Tibial artery (tissue), 4 donors: Measurements from ENCODE around the gene CFAP410.

Source experiments
- DNase-seq, 2 donors: peaks; one replicate each; pipeline ENCODE4 v3.0.0-alpha.2; 2019
- H3K27ac ChIP-seq, 2 donors: fragments of 200-600 bp; sonication (generic) in 1 of 2; 1 replicate in 1 of 2; 2 replicates in 1 of 2; pipeline ENCODE4 v1.5.1; 2018 to 2019; ENCODE audit warnings: mild to moderate bottlenecking in 1 of 2
- H3K27me3 ChIP-seq, 2 donors: fragments of 200-600 bp; sonication (generic) in 1 of 2; one replicate each; pipeline versions ENCODE4 v1.5.1 to v1.6.0; 2016 to 2019
- H3K36me3 ChIP-seq, 3 donors: fragments of 200-600 bp; sonication (generic) in 2 of 3; one replicate each; pipeline ENCODE4 v1.5.1; 2016 to 2019; ENCODE audit warnings: mild to moderate bottlenecking in 2 of 3
- H3K4me1 ChIP-seq, 4 donors: fragments of 200-600 bp; sonication (generic) in 2 of 4; 1 replicate in 3 of 4; 2 replicates in 1 of 4; pipeline ENCODE4 v1.5.1; 2016 to 2019
- H3K4me3 ChIP-seq, 2 donors: fragments of 200-600 bp; sonication (generic) in 1 of 2; 1 replicate in 1 of 2; 2 replicates in 1 of 2; pipeline ENCODE4 v1.5.1; 2018 to 2019; ENCODE audit warnings: mild to moderate bottlenecking in 2 of 2
- H3K9me3 ChIP-seq, 3 donors: fragments of 200-600 bp; sonication (generic) in 1 of 3; one replicate each; pipeline ENCODE4 v1.5.1; 2016 to 2019
- CTCF ChIP-seq, 2 experiments: fragments of 200-600 bp in 1 of 2; fragments of 450-650 bp in 1 of 2; IDR thresholded peaks; one replicate each; pipeline ENCODE4 v1.5.1; 2017 to 2019; ENCODE audit warnings: antibody characterized with exemption in 2 of 2, mild to moderate bottlenecking in 1 of 2, moderate library complexity in 1 of 2
- intact Hi-C: fragments of 100-400 bp; cut with DNase I; formaldehyde crosslinking; loops from one replicate; pipeline ENCODE4 v1.15.0; 2023; ENCODE audit warnings: low total_unique reads

The CFAP410 gene

GRCh38 chr21:44312716-44313115 is 26.5 kb downstream of the CFAP410 start:
- intact Hi-C loops, result no loop called here
- Histone ChIP-seq H3K9me3 (no peaks in the 10 kb centered on the region), H3K27me3 (no peaks in the 10 kb centered on the region), H3K36me3 (peaks cover 29 to 89% (median 69%) of the 10 kb centered on the region in 3 donors), H3K4me3 (no peak overlapping the region), H3K27ac (no peak overlapping the region), H3K4me1 (no peaks in the 10 kb centered on the region)
- no peak for DNase-seq
- no peak for TF ChIP-seq CTCF (IDR thresholded peaks at IDR 0.05)

- no peaks in the 10 kb centered on the region for H3K9me3 ChIP-seq
- TF ChIP-seq CTCF (IDR thresholded peaks at IDR 0.05), result no peak
- H3K36me3 ChIP-seq, result peaks cover 33 to 89% (median 67%) of the 10 kb centered on the region in 3 donors
- DNase-seq, result no peak
- H3K4me1 ChIP-seq, result peaks cover 0 to under 1% (median 0%) of the 10 kb centered on the region in 4 donors
- intact Hi-C loops, result no loop called here
- H3K27me3 ChIP-seq, result no peaks in the 10 kb centered on the region
- no peak overlapping the region for H3K27ac ChIP-seq
- H3K4me3 ChIP-seq, result no peak overlapping the region
These were observed 27.1 kb downstream of the CFAP410 start for GRCh38 chr21:44312089-44312488.

- Histone ChIP-seq H3K27me3 (no peaks in the 10 kb centered on the region), H3K4me1 (peaks cover 0 to 12% (median 0%) of the 10 kb centered on the region in 4 donors), H3K36me3 (peaks cover 36 to 86% (median 62%) of the 10 kb centered on the region in 3 donors), H3K4me3 (no peak overlapping the region), H3K9me3 (no peaks in the 10 kb centered on the region), H3K27ac (no peak overlapping the region)
- TF ChIP-seq CTCF (IDR thresholded peaks at IDR 0.05), result no peak
- intact Hi-C loops, result no loop called here
- no peak for DNase-seq
These were observed 28.3 kb downstream of the CFAP410 start for GRCh38 chr21:44310628-44311507.

GRCh38 chr21:44306936-44307704 is 32.1 kb downstream of the CFAP410 start:
- Histone ChIP-seq H3K36me3 (peaks cover 20 to 48% (median 30%) of the 10 kb centered on the region in 3 donors), H3K27ac (no peak overlapping the region), H3K4me1 (peaks cover 0 to 45% (median 11%) of the 10 kb centered on the region in 4 donors), H3K27me3 (no peaks in the 10 kb centered on the region), H3K9me3 (no peaks in the 10 kb centered on the region), H3K4me3 (no peak overlapping the region)
- TF ChIP-seq CTCF (IDR thresholded peaks at IDR 0.05), result no peak
- intact Hi-C loops, result loop anchor here (10.0 kb wide), 1 partner anchor 488 kb away; no protein-coding TSS in a partner anchor
- DNase-seq, result no peak

DNA sequence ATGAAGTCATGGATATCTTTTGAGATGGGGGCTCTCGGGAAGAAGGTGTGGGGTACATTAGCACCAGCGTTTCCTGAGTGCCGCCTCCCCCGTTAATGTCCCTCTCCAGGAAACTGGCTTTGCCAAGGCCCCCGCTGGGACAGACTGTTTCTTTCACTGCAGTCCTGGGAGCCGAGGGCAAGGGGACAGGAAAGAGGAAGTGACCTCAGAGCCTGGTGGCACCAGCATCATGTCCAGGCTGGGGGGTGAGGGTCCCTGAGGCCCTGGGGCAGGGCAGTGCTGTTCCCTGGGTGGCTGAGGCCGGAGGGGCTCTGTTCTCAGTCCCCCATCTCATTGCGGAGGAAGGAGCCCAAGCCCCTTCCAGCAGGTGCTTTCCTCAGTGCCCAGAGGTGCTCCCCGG is 33.5 kb downstream of the CFAP410 start:
- no peaks in the 10 kb centered on the region for H3K27me3 ChIP-seq
- intact Hi-C loops, result loop anchor here (10.0 kb wide), 1 partner anchor 489 kb away; no protein-coding TSS in a partner anchor
- no peak overlapping the region for H3K27ac ChIP-seq
- no peak for DNase-seq
- no peak overlapping the region for H3K4me3 ChIP-seq
- peaks cover 0 to 59% (median 24%) of the 10 kb centered on the region in 4 donors for H3K4me1 ChIP-seq
- TF ChIP-seq CTCF (IDR thresholded peaks at IDR 0.05), result no peak
- peaks cover 9 to 34% (median 15%) of the 10 kb centered on the region in 3 donors for H3K36me3 ChIP-seq
- no peaks in the 10 kb centered on the region for H3K9me3 ChIP-seq
